ENCODE data around the gene GRK5. TPM values are rescaled to one million over a fixed set of nuclear protein-coding genes. Genes with fewer than 3 reads are reported as not detected.

GRK5 gene
- total RNA-seq, 2 donors from 2014 or later = 11.1 to 16.2 TPM

DNA sequence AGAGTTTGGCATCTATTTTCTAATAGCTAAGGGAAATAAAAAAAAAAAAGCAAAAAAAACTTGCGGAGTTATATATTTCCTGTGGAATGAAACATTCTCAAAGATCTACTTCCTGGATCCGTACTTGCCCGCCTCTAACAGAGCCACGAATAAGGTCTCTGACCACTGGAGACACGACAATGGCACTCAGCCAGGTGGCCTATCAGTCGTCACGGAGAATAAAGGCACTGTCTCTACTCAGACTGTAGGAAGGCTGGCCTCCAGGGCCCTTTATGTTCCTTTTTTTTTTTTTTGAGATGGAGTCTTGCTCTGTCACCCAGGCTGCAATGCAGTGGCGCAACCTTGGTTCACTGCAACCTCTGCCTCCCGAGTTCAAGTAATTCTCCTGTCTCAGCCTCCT, 276.5 kb downstream of the GRK5 start:
- Mint-ChIP-seq H3K9me3 (no peaks in the 10 kb centered on the region), H3K36me3 (no peaks in the 10 kb centered on the region), H3K4me1 (ENCODE audit: low read depth in 2 of 2) (peaks cover 3 to 4% of the 10 kb centered on the region in 2 donors), H3K27me3 (peaks cover 0 to 4% of the 10 kb centered on the region in 2 donors), H3K4me3 (no peak overlapping the region), H3K27ac (no peak overlapping the region)
- DNase-seq (ENCODE audit: low spot score) (no peak), ATAC-seq (no peak)

DNA sequence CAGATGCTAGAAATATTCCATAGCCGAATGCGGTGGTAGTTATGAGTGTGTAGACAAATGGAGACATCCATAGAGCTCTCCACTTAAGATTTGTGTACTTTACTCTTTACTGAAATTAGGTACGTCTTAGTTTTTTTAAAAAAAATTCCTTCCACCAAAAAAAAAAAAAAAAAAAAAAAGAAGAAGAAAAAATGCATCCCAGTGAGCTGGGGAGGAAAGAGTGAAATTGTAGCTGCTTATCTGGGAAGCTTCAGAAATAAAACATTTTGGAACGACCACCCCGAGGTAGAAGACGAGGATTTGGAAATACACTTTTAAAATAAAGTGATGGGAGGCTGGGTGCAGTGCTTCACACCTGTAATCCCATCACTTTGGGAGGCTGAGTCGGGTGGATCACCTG, 281.3 kb downstream of the GRK5 start:
- DNase-seq (ENCODE audit: low spot score) = no peak
- no peaks in the 10 kb centered on the region for H3K27me3 Mint-ChIP-seq
- H3K9me3 Mint-ChIP-seq = no peaks in the 10 kb centered on the region
- H3K4me3 Mint-ChIP-seq = no peak overlapping the region
- H3K27ac Mint-ChIP-seq = peak overlapping the region; percentile 70 to 87
- peaks cover 7 to 8% of the 10 kb centered on the region in 2 donors for H3K4me1 Mint-ChIP-seq (ENCODE audit: low read depth in 2 of 2)
- H3K36me3 Mint-ChIP-seq = no peaks in the 10 kb centered on the region
- ATAC-seq = no peak

DNA sequence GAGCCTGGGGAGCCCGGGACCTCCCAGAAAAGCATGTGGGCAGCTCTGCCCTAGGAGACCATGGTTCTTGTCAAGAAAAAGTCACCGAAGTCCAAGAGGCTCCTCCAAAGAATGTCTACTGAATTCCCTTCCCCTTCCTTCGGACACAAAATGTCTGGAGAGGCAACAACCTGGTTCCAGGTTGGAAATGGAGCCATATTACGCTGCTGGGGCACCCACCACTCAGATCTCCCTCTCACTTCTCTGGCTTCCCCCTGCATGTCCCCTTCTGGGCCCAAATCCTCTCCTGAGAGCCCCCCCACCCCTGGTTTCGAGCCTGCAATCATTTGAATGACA, 282.6 kb downstream of the GRK5 start:
- H3K36me3 Mint-ChIP-seq = no peaks in the 10 kb centered on the region
- H3K4me3 Mint-ChIP-seq = peak overlapping the region; percentile 62
- peak overlapping the region; percentile 70 to 87 for H3K27ac Mint-ChIP-seq
- H3K9me3 Mint-ChIP-seq = no peaks in the 10 kb centered on the region
- H3K27me3 Mint-ChIP-seq = no peaks in the 10 kb centered on the region
- H3K4me1 Mint-ChIP-seq (ENCODE audit: low read depth in 2 of 2) = peaks cover 18 to 20% of the 10 kb centered on the region in 2 donors
- ATAC-seq = no peak
- no peak for DNase-seq (ENCODE audit: low spot score)

DNA sequence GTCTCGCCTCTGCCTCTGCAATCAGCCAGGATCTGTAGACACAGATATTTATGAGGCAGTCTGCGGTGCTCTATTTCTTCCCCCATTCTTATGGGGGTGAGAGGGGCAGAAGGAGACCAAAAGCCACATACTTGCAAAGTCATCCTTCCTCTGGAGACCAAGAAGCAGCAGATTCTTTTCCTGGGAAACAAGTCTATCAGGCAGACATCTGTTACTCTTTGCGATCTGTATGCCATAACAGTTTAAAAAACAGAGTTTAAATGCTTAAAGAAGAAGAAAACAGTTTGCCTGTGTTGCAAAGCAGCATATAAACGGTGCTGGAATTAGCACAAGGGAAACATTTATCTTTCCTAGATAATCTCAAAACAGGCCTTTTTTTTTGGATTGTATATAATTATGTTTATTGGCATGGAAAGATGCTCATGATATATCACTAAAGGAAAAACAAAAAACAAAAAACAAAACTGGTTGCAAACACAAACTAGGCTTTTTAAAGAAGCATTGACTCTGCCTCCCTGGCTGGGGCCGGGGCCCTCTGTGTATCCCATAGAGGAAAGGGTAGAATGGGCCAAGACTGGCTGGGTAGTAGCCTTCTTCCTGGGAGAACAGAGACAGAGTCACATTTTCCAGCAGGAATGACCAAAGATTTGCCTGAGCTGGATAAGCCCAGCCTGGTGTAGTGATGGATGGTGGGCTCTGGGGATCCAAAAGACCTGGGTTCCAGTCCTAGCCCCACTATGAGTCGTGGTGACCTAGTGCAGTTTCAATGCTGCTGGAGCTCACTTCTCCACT, 284.8 kb downstream of the GRK5 start:
- Mint-ChIP-seq H3K27me3 (no peaks in the 10 kb centered on the region), H3K9me3 (no peaks in the 10 kb centered on the region), H3K4me1 (ENCODE audit: low read depth in 2 of 2) (peaks cover 23 to 25% of the 10 kb centered on the region in 2 donors), H3K27ac (peak overlapping the region in 1 of 2 donors; percentile 37), H3K4me3 (no peak overlapping the region), H3K36me3 (no peaks in the 10 kb centered on the region)
- no peak for DNase-seq (ENCODE audit: low spot score)
- ATAC-seq = no peak

DNA sequence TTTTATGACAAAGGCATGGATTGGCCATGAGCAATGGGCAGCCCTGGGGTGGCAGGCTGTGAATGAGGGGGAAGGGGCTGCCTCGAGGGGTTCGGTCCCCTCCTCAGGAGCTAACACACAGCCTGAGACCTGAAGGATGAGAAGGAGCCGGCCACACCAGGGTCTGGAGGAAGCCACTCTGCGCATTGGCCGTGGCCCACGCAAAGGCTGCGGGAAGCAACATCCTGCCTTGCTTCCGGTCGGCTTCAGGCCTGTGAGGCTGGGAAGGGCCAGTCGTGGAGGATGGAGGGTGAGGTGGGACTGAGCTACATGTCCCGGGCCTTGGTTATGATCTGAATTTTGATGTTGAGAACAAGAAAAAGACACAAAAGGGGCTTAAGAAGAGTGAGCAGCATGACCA, 285.8 kb downstream of the GRK5 start:
- DNase-seq (ENCODE audit: low spot score) (peak; percentile 71), ATAC-seq (peak in 1 of 2 donors; percentile 46)
- Mint-ChIP-seq H3K4me1 (ENCODE audit: low read depth in 2 of 2) (peaks cover 23 to 25% of the 10 kb centered on the region in 2 donors), H3K9me3 (no peaks in the 10 kb centered on the region), H3K36me3 (no peaks in the 10 kb centered on the region), H3K27me3 (no peaks in the 10 kb centered on the region), H3K27ac (peak overlapping the region; percentile 35 to 83), H3K4me3 (no peak overlapping the region)

DNA sequence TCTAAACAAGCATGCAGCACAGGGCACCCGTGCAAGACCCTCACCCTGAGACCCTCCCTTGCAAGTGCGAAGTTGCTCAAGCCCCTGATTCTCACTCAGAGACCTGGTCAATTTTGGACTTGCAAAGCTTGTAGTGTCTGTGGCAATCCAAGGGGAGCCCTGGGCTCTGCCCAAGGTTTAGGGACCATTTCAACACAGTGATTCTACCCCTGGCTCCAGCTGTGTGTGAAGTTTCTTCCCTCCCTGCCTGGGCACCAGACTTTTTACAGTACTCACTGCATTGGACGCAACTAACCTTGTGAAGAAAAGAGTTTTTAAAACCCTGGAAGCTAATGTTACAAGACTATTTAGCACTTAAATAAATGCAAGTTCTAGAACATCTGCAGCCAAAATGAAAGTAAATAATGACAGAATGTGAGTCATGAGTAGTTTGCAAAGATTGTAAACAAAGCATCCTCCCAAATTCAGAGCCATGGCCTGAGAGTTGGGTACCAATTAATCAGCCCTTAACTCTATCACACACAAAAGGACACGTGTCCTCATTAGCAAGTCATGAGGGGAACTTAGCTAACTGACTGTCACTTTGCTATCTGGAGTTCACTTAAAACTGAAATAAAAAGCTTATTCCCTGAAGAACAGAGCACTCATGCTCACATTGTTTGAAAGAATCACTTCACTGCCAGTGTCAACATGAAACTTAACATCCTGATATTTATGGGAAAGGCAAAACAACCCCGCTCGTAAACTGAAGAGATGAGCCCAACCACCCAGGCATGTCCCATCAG, 287.1 kb downstream of the GRK5 start:
- H3K4me1 Mint-ChIP-seq (ENCODE audit: low read depth in 2 of 2) = peaks cover 23 to 25% of the 10 kb centered on the region in 2 donors
- ATAC-seq (no peak), DNase-seq (ENCODE audit: low spot score) (no peak)
- H3K27ac Mint-ChIP-seq = peak overlapping the region; percentile 35 to 84
- H3K9me3 Mint-ChIP-seq = no peaks in the 10 kb centered on the region
- no peaks in the 10 kb centered on the region for H3K27me3 Mint-ChIP-seq
- no peak overlapping the region for H3K4me3 Mint-ChIP-seq
- no peaks in the 10 kb centered on the region for H3K36me3 Mint-ChIP-seq

DNA sequence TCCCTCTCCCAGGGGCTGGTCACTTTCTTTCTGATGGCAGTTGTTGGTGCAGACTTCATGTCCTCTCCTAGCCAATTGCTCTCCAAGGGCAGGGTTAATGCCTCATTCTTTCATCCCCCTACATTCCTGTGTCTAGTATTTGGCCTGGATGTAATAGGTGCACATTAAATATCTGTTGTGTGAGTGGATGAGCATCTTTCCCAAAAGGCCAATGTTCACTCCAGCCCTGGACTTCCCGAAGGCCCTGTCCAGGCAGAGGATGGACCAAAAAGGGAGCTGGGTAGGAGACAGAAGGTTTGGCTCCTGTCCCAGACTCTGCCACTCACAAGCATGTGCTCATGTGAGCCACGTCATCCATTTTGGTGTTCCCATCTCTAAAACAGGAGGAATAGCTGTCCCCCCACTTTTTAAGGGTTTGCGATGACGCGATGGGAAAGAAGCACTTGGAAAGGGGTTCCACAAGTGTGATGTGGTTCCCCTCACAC, 287.7 kb downstream of the GRK5 start:
- peaks cover 23 to 24% of the 10 kb centered on the region in 2 donors for H3K4me1 Mint-ChIP-seq (ENCODE audit: low read depth in 2 of 2)
- H3K27me3 Mint-ChIP-seq = no peaks in the 10 kb centered on the region
- H3K27ac Mint-ChIP-seq = peak overlapping the region; percentile 35 to 84
- H3K4me3 Mint-ChIP-seq = no peak overlapping the region
- H3K9me3 Mint-ChIP-seq = no peaks in the 10 kb centered on the region
- DNase-seq (ENCODE audit: low spot score) (no peak), ATAC-seq (no peak)
- no peaks in the 10 kb centered on the region for H3K36me3 Mint-ChIP-seq

DNA sequence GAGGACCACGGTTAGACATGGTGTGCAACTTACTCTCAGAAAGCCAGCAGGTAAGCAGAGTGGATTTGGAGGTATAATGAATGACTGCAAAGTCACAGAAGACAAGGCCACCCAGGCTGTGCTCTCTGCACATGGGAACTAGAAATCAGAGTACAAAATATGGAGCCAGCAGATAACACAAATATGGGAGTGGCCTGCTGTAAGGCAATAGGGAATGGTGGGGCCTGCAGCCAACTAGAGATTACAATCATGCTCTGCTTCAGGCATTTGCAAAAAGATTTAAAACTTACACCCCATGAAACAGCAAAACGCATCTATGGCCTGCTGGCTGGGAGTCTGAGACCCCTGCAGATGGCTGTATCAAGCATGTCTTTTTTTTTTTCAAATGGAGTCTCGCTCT, 288.2 kb downstream of the GRK5 start:
- Mint-ChIP-seq H3K27ac (peak overlapping the region in 1 of 2 donors; percentile 84), H3K27me3 (no peaks in the 10 kb centered on the region), H3K4me3 (no peak overlapping the region), H3K36me3 (no peaks in the 10 kb centered on the region), H3K9me3 (no peaks in the 10 kb centered on the region), H3K4me1 (ENCODE audit: low read depth in 2 of 2) (peaks cover 22 to 26% of the 10 kb centered on the region in 2 donors)
- DNase-seq (ENCODE audit: low spot score) = no peak
- ATAC-seq = no peak

DNA sequence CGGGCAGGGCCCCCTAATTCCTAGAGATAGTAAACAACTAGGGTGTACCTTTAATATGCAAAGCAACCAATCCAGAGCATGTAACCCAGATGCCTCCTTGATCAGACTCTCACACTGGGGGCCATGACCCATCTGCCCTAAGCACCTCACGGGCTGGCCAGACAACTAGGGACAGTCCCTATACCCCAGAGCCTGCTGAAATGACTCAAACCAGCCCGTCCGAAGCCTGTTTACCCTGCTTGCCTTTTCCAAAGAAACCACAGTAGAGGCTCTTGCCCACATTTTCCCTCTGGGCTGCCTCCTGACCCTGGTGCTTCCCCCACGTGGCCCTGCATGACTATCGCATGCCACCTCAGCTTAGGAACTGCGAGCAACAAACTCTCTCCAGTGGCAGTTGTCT, 288.9 kb downstream of the GRK5 start:
- ATAC-seq (peak; percentile 36 to 70), DNase-seq (ENCODE audit: low spot score) (no peak)
- Mint-ChIP-seq H3K27ac (peak overlapping the region in 1 of 2 donors; percentile 47), H3K27me3 (no peaks in the 10 kb centered on the region), H3K9me3 (no peaks in the 10 kb centered on the region), H3K4me1 (ENCODE audit: low read depth in 2 of 2) (peaks cover 22 to 27% of the 10 kb centered on the region in 2 donors), H3K36me3 (no peaks in the 10 kb centered on the region), H3K4me3 (no peak overlapping the region)

DNA sequence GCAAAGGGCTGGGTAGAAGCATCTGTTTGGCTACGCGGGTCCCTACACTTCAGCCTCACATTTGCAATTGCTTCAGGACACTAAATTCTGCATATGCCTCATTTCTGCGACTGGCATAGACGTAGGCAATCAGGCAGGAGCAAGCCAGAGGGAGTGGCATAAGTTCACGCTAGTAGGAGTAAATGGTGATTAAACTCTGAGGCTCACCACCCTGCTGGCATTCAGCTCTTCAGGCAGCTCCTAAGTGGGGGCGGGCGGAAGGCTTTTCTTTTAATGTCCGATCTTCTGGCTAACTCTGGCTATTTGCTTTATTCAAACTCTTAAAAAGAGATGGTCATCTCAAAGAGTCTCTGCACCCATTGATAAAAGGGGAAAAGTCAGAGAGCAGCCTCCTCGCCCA, 289.9 kb downstream of the GRK5 start:
- Mint-ChIP-seq H3K27me3 (no peaks in the 10 kb centered on the region), H3K4me3 (no peak overlapping the region), H3K36me3 (no peaks in the 10 kb centered on the region), H3K9me3 (no peaks in the 10 kb centered on the region), H3K4me1 (ENCODE audit: low read depth in 2 of 2) (peaks cover 28 to 32% of the 10 kb centered on the region in 2 donors), H3K27ac (no peak overlapping the region)
- DNase-seq (ENCODE audit: low spot score) (no peak), ATAC-seq (no peak)

DNA sequence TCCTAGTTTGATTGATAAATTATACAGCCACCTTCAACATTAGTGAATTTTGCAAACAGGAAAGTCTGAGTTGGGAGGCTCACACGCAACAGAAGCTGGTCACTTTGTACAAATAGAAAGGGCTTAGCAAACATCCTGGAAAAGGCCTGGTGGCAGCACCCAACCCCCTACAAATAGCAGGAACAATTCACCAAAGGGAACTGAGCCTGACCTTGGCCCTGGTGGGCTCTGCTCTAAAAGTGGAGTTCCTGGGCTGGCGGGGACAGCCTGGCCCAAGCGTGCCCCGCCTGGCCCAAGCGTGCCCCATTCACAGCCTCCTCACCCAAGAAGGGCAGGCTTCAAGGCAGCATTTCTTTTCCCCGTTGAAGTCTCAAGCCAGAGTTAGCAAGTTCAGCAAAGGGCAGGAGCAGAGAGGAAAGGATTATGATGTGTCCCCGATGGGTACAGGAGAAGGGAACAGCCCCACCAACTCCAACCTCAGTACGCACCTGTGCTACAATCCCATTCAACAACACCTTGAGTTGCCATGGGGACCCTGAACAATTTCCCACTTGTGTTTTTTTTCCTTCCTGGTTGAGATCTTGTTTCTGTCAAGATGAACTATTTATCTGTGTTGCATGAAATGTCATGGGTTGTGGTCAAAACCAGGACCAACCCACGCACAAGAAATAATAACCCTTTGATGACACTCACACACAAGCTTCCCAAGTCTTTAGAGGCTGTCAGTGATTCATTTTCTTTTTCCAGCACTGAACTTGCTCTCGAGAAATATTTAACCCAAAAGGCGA, 291.7 kb downstream of the GRK5 start:
- no peak for DNase-seq (ENCODE audit: low spot score)
- no peaks in the 10 kb centered on the region for H3K9me3 Mint-ChIP-seq
- H3K4me3 Mint-ChIP-seq = no peak overlapping the region
- no peaks in the 10 kb centered on the region for H3K27me3 Mint-ChIP-seq
- H3K36me3 Mint-ChIP-seq = no peaks in the 10 kb centered on the region
- H3K4me1 Mint-ChIP-seq (ENCODE audit: low read depth in 2 of 2) = peaks cover 33 to 37% of the 10 kb centered on the region in 2 donors
- ATAC-seq = no peak
- H3K27ac Mint-ChIP-seq = no peak overlapping the region

DNA sequence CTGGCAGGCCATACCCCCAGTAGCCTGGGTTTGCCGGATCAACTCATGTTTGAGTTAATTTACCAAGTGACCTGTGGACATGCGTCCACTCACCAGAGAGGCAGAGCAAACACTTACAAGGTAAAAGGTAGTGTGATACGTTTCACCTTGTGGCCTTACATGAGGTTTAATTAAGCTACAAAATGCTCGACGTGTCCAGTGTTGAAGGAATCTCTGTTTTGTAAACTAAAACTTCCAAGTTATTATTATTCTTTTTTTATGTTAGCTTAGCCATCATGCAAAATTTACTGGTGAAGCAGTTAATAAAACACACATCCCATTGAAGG, 292.3 kb downstream of the GRK5 start:
- no peaks in the 10 kb centered on the region for H3K36me3 Mint-ChIP-seq
- no peak overlapping the region for H3K27ac Mint-ChIP-seq
- H3K27me3 Mint-ChIP-seq = no peaks in the 10 kb centered on the region
- DNase-seq (ENCODE audit: low spot score) (no peak), ATAC-seq (no peak)
- H3K9me3 Mint-ChIP-seq = no peaks in the 10 kb centered on the region
- peaks cover 28 to 31% of the 10 kb centered on the region in 2 donors for H3K4me1 Mint-ChIP-seq (ENCODE audit: low read depth in 2 of 2)
- no peak overlapping the region for H3K4me3 Mint-ChIP-seq

DNA sequence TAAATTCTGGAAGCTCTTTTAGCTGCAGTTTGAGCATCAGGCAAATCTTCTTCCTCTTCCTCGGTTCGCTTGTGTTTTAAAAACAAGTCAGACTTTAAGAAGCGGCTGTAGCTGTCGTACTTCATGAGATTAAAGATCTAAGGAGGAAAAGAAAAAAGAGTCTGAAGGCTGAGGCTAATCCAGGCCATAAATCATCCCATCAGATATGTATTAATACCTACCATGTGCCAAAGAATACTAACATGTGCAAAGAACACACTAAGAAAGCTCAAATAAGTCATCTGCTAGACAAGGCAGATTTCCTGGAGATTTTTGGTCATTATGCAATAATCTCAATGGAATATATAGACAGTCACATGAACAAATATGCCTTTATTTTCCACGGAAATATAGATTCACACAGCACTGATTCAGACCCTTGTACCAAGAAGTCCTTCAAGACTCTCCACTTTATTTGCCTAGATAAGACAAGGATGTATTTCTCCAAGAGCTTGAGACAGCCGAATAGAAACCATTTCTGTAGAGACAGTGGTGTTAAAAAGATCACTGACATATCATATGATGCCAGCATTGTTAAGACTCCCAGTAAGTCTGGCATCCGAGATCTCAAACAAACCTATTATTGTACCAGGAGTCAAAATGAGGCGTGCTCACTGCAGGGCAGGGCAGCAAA, 292.9 kb downstream of the GRK5 start:
- H3K27me3 Mint-ChIP-seq = no peaks in the 10 kb centered on the region
- H3K4me1 Mint-ChIP-seq (ENCODE audit: low read depth in 2 of 2) = peaks cover 22 to 30% of the 10 kb centered on the region in 2 donors
- no peak overlapping the region for H3K4me3 Mint-ChIP-seq
- H3K36me3 Mint-ChIP-seq = no peaks in the 10 kb centered on the region
- no peaks in the 10 kb centered on the region for H3K9me3 Mint-ChIP-seq
- no peak overlapping the region for H3K27ac Mint-ChIP-seq
- DNase-seq (ENCODE audit: low spot score) = no peak
- ATAC-seq = no peak

All from natural killer cell treated with Interleukin-12 subunit alpha and Interleukin-12 subunit beta and Interleukin-15 and Interleukin-18, amount 100 ng/mL, for 72 hours (primary cell).